Adipose tissue (tissue), 3 donors: ENCODE results near the gene LSM14B. TPM values are rescaled to one million over a fixed set of nuclear protein-coding genes. Genes with fewer than 3 reads are reported as not detected.

Source experiments
- polyA plus RNA-seq, 3 donors: library from polyadenylated mRNA; stranded (reverse); fragments of 200-250 nt; gene quantifications; one replicate each; pipeline ENCODE4 v1.2.3, GENCODE V29; 2013
- donor health status: healthy with polysubstance abuse.
- donor health status: Bipolar disorder and iron deficiency.
- donor health status: healthy.

LSM14B gene
- polyA plus RNA-seq, 3 donors: 13.9 to 18.2 (median 16.2) TPM

Other genes with a start within 250 kb of the LSM14B start
- gene TAF4, start 56.6 kb upstream of the LSM14B start, polyA plus RNA-seq: 1 to 10 TPM; 4.5 to 5.8 (median 5.0) TPM
- 100 to 1,000 TPM; 187 to 519 (median 266) TPM for gene PSMA7, start 20.9 kb downstream of the LSM14B start, polyA plus RNA-seq
- gene SS18L1, start 21.3 kb downstream of the LSM14B start, polyA plus RNA-seq: 1 to 10 TPM; 4.8 to 7.2 (median 4.9) TPM
- 10 to 100 TPM; 16.9 to 22.7 (median 17.0) TPM for gene MTG2, start 60.6 kb downstream of the LSM14B start, polyA plus RNA-seq
- gene HRH3, start 97.8 kb downstream of the LSM14B start, polyA plus RNA-seq: under 1 TPM in 1 of 3 donors, not detected in 2; 0.10 TPM
- 10 to 100 TPM; 12.8 to 24.5 (median 15.1) TPM for gene OSBPL2, start 116.0 kb downstream of the LSM14B start, polyA plus RNA-seq
- 100 to 1,000 TPM in 1 of 3 donors, 10 to 100 TPM in 2; 73.2 to 131 (median 81.4) TPM for gene ADRM1, start 180.5 kb downstream of the LSM14B start, polyA plus RNA-seq
- 100 to 1,000 TPM in 1 of 3 donors, 10 to 100 TPM in 2; 46.3 to 364 (median 81.1) TPM for gene LAMA5, start 244.8 kb downstream of the LSM14B start, polyA plus RNA-seq